Activated gamma-delta T cell treated with anti-CD3 and anti-CD28 coated beads, Interleukin-2, amount 50 U/mL, for 16 hours (primary cell): Measurements from ENCODE around the gene TBC1D24.
A peak's percentile ranks its signal among the peaks of the same experiment; 100 is the strongest.

Experiments
- DNase-seq: peaks from one replicate; pipeline ENCODE4 v3.0.0-alpha.2; 2020; ENCODE audit warnings: low read depth

TBC1D24 gene

DNA sequence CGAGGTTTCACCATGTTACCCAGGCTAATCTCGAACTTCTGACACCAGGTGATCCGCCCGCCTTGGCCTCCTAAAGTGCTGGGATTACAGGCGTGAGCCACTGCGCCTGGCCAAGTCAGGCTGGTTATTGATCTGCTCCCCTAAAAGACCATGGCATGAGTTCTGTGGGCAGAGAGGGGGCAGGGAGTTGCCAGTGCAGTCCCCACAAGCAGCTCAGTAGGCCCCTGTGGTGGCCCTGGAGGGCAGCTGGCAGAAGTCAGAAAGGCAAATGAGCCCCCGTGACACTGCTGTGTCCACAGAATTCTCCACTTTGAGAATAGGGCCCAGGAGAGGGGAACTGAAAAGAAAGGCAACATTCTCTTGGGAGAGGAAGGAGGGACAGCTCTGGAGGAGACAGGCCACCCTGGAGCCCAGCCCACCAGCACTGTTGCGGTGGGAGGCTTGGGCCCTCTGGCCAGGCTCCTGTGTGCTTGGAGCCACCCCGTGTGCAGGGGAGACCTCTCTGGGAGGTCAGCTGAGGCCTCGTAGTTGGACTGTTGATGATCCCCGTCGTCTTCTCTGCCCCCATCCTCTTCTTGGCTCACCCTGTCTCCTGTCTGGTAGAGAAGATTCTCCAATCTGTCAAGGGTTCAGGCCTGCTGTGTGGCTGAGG is 43.2 kb downstream of the TBC1D24 start:
- DNase-seq = no peak

DNA sequence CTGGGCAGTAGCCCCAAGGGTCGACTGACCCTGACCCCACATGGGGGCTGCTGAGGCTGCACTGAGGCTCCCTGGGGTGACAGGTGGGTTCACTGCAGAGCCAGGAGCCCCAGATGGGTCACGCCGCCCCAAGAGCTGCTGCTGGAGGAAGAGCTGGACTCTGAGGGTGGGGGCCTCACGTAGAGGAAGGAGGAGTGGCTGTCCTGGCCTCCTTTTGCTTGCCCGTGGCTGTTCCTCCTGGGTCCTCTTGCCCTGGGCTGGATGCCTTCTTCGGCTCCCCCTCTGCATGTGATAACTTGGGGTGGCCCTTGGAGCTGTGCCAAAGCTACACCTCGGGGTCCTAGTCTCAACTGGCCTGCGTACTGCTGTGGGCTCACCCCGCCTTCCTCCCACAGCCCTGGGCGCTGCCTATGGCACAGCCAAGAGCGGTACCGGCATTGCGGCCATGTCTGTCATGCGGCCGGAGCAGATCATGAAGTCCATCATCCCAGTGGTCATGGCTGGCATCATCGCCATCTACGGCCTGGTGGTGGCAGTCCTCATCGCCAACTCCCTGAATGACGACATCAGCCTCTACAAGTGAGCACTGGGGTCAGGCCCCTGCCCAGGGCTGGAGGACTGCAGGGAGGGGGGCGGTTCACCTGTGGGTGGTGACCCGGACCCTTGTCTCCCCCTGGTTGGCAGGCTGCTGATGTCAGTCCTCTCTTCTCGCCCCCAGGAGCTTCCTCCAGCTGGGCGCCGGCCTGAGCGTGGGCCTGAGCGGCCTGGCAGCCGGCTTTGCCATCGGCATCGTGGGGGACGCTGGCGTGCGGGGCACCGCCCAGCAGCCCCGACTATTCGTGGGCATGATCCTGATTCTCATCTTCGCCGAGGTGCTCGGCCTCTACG is 44.1 kb downstream of the TBC1D24 start:
- no peak for DNase-seq

DNA sequence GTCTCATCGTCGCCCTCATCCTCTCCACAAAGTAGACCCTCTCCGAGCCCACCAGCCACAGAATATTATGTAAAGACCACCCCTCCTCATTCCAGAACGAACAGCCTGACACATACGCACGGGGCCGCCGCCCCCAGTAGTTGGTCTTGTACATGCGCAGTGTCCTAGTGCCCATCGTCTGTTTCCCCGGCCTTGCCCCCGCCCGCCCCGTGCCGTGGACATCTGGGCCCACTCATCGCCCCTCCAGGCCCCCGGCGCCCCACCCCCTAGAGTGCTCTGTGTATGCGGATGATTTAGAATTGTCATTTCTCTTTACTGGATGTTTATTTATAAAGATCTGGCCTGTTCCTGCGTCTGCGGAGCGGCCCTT is 44.8 kb downstream of the TBC1D24 start:
- DNase-seq = no peak

DNA sequence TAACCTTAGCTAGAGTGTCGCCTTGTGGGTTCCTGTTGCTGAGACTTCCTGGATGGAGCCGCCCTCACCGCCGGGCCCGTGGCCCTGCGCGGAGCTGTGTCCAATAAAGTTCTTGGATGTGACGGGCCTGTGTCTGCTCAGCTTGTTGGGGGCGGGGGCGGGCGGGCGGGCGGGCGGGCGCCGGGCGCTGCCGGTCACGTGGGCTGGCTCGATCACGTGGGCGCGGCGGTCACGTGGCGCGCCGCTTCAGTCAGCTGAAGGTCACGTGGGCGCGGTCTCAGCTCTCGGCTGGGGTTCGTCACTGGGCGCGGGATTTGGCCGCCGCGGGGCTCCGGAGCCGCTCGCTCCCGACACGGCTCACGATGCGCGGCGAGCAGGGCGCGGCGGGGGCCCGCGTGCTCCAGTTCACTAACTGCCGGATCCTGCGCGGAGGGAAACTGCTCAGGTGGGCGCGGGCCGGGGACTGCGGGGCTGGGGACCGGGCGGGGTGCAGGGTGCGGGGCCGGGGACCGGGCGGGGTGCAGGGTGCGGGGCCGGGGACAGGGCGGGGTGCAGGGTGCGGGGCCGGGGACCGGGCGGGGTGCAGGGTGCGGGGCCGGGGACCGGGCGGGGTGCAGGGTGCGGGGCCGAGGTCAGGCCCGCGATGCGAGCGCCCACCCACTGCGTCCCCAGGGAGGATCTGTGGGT is 45.3 kb downstream of the TBC1D24 start, which contains the start of gene AMDHD2:
Gene AMDHD2, plus strand, starts transcription at position 275 of the 687 bp plus-strand sequence. Its CDS starts 88 bp downstream, at position 363.
- peak; percentile 80 for DNase-seq

DNA sequence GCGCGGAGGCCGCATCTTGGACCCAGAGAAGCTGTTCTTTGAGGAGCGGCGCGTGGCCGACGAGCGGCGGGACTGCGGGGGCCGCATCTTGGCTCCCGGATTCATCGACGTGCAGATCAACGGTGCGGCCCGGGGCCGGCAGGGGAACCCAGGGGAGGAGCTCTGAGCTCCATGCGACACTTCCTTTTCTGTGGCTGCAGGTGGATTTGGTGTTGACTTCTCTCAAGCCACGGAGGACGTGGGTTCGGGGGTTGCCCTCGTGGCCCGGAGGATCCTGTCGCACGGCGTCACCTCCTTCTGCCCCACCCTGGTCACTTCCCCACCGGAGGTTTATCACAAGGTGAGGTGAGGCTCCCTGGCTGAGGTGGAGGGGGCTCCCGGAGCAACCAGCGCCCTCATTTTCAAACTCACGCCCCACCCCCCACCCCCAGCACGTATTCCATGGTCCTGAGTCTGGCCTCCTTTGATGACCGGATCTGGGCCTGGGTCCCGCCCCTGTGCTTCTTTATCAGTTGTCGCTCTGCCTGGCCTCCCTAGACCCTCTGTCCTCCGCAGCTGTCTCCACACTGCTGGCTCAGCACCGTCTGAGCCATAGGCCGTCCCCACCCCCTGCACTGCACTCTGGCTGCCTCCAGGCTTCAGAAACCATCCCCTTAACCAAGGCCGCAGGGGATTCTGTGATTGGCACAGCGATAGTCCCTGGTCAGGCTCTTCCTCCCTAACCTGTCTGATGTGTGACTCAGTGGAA is 46.0 kb downstream of the TBC1D24 start:
- DNase-seq = peak; percentile 41

DNA sequence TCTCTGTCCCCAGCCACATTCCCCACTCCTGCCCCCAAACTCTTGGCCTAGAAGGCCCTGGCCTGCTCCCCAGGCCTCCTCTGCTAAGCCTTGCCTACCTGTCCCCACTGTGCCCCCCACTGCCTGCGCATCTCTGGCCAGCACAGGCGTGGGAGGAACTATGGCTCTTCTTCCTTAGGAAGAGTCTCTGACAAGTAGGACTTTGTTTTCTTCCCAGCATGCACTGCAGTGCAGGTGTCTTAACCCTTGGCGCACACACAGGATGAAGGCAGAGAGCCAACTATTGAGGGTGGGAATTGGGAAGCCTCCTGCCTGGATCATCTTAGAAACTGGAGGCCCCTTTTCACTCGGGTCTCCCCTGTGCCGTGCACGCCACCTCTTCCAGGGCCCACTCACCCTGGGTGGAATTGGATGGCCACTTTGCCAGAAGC is 48.9 kb downstream of the TBC1D24 start:
- no peak for DNase-seq

DNA sequence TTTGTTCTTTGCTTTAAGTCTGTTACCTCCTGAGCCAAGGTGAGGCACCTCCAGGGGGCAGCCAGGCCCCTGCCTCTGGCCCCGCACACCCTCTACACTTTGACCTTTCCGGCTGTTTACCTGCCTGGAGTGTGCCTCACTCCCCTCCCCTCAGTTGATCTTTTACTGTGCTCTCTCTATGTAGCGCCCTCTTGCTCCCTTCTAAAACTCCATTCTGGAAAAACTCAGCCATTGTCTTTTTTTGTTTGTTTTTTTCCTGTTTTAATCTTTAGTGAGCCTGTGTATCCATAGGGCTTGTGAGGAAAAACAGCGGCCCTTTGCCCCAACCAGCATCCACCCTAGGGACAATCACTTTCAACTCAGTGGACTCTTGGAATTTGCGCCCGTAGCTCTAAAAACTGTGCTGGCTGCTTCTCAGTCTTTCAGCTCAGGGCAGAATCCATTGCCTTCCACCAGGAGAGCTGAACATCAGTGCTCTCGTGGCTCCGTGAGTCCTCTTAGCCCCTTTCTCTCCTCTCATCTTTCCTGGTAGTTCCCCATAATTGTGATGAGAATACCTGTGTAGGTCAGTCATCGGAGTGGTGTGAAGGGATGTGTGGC is 49.5 kb downstream of the TBC1D24 start:
- no peak for DNase-seq

DNA sequence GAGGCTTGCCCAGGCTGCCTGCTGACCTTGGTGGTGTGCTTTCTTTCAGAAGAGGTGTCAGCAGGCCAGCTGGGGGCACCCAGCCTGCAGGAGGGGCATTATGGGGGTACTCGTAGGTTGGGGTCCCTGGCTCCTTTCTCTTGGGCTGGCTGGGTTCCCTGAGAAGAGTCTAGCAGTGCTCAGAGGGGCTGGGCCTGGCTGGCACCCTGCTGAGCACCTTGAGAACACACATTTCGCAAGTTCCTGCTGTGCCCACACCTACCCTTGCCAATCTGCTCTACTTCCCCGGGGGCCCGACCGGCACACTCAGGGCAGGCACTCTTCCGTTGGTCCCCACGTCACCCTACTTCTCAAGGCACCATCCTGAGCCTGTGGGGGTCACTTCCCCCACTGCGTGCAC is 51.2 kb downstream of the TBC1D24 start:
- DNase-seq = no peak

DNA sequence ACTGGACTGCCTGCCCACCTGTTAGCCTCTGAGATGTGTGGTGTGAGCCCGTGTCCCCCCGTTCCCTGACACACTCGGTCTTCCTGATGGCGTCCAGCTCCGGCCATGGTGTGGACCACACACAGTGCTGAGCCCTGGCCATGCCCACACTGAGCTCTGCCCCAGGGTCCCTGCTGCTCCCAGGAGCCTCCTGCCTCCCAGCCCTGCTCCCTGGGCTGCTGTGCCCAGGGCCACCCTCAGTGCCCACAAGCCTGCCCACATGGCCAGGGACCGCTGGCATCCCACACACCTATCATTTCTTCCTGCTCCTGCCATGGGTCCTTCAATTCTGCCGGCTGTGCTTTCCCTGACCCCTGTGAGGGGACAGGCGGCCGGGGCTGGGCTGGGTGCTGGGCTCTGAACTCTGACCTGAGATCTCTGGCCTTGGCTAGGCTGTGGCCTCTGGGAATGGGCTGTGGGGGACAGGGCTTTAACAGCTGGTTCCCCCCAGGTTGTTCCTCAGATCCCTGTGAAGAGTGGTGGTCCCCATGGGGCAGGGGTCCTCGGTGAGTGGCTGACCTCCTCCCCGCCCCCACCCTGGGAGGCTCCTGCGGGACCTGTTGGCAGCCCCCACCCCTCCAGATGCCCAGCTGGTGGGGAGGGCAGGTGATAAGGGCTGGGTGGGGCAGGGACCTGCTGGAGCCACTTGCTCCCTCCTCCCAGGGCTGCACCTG is 52.3 kb downstream of the TBC1D24 start:
- DNase-seq = no peak

DNA sequence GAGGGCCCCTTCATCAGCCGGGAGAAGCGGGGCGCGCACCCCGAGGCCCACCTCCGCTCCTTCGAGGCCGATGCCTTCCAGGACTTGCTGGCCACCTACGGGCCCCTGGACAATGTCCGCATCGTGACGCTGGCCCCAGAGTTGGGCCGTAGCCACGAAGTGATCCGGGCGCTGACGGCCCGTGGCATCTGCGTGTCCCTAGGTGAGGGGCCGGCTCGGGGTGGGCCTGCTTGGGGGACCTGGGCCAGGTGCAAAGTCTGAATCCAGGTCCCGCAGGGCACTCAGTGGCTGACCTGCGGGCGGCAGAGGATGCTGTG is 52.8 kb downstream of the TBC1D24 start:
- no peak for DNase-seq

DNA sequence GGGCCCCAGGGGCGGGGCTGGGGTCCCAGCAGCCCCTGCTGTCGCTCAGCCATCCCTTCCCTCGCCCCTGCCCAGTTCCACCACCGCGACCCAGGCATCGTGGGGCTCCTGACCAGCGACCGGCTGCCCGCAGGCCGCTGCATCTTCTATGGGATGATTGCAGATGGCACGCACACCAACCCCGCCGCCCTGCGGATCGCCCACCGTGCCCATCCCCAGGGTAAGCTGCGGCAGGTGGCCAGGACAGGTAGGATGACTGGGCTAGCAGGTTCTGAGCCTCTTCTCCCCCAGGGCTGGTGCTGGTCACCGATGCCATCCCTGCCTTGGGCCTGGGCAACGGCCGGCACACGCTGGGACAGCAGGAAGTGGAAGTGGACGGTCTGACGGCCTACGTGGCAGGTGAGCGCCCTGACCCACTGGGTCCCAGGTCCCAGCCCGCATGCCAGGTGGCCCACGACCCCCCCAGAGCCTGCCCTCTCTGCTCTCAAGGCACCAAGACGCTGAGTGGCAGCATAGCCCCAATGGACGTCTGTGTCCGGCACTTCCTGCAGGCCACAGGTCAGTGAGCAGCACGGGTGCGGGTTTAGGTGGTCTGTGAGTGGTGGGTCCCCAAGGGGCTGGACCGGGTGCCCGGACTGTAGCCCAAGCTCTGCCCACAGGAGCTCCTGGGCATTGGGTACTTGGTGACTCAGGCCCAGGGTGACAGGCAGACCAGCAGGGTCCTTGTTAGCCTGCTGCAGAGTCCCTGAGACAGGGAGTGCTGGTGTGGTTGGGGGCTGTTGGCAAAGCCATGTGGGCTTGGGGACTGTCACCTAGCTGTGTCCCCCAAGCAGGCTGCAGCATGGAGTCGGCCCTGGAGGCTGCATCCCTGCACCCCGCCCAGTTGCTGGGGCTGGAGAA is 53.5 kb downstream of the TBC1D24 start:
- no peak for DNase-seq

DNA sequence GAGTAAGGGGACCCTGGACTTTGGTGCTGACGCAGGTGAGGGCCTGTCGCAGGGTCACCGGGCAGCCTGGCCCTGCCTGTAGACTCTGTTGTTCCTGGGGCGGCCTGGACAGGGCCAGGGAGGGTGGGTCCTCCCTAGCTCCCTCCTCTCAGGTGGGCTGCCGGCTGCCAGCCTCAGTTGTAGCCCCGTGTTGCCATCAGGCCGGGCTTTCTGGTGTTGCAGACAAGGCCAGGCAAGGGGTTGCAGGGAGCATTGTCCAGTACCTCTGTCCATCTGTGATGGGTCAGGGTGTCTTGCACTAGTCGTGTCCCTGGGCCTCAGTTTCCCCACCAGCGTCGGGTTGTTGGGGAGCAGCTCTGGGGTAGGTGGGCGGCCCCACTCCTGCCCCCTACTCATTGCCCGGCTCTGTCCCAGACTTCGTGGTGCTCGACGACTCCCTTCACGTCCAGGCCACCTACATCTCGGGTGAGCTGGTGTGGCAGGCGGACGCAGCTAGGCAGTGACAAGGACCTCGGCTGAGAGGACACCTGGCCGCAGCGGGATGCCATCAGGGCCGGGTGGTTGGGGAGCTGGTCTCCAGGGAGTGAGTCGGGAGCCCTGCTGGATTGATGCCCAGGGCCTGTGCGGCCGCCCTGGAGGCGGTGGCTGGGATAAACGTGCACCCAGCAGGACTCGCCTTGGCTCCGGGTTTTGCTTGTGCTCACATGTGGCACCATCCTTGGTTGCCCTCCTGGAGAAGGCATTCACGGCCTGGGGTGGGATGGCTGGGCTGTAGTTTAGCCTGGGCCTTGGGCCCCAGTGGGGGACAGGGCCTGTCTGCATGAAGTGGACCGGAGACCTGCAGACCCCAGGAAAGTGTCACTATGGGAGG is 54.4 kb downstream of the TBC1D24 start:
- no peak for DNase-seq

DNA sequence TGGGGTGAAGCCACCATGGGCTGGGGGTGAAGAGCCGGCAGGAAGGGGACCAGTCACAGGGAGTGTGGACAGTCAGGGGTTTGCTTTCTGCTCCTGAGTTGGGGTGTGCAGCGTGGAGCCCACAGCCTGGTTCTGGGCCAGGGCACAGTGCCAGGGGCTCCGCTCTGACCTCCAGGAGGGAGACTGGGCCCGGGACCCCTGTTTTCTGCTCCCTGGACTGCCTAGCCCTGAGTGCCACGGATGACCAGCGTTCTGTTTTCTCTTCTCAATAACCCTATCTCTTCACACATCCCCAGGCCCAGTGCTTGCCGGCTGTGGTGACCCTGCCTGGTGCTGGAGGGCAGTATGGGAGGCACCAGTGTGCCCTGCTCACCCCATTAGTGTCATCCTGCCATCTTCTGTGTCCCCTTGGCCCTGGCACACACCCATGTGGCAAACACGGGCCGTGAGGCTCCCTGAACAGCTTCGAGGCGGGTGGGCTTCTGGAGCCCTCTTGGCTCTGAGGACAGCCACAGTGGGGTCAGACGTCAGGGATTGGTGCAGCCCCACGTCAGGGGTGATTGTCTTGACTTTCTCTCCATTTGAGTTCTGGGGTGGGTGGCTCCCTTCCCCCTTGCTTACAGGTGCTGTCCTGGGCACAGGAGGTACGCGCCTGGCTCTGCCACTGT is 55.2 kb downstream of the TBC1D24 start:
- no peak for DNase-seq

DNA sequence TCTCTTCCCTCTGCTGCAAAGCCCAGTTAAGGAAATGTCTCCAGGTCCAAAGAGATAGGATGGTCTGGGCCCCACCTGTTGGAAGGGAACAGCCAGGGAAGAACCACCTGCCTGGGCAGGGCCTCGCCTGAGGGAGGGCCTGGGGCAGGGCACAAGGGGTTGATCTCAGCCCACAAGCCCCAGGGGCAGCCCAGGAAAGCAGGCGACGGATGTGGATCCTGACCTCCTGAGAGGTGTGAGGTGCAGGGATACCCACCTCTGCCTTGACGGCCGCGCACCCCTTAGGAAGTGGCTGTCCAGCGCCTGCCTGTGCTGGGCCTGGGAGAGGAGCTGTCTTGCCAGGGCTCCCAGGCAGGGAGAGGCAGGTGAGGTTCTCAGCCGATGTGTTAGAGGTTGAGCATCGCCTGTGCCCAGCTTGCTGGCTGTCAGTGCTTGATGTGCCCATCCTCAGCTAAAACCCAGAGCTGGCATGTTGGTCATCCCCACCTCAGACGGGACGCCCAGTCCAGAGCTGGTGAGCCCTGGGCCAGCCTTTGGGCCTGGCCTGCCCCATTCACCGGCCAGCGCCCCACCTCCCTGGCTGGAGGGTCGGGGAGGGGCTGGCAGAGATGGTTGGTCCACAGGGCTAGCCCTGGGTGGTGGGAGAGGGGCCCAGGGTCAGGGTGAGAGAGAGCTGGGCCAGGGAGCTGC is 55.8 kb downstream of the TBC1D24 start:
- DNase-seq = no peak

DNA sequence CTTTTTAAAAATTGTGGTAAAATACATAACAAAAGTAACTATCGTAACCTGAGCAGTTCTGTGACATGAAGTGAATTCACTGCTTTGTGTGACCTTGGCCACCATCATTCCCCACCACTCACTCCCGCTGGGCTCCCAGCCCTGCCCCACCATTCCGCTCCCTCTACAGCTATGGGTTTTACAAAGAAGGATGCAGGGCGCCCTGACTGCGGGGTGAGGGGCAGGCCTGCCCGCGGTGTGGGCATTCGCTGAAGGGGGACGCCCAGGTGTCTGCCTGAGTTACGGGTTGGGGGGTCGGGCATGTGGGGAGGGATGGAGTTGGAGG is 56.4 kb downstream of the TBC1D24 start, which contains the start of gene CEMP1:
Gene CEMP1, minus strand, starts transcription at position 38 of the 325 bp plus-strand sequence. CDS start 335 bp downstream, outside the sequence.
- DNase-seq = no peak

DNA sequence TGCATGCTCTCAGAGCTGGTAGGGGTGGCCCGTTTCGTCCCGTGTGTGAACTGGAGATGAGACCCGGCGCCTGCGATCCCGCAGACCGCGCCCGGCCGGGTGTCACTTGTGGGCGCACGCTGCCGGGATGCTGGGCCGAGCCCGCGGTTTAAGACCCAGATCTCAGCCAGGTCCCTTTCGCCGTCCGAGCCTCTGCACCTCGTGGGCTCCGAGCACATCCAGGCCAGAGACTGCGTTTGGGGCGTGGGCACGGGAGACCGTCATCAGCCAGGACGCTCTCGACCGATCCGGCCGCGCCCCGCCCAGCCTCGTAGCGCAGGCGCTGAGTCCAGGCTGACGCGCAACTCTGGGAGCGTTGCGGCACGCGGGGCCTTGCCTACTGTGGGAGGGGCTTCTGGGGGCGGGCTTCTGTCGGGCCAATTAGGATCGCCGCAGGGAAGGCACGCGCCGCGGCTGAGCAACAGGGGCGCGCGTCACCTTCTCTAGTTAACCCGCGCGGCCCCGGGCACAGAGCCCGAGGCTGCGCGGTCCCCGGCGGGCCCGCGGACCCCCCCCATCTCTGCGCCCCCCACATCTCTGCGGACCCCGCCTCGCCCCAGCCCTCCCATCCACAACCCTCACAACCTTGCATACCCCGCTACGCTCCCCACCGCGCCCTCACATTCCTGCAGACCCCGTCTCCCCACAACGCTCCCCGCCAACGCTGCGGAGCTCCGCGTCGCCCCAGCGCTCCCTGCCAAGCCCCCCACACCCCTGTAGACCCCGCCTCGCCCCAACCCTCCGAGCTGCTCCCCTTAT is 57.0 kb downstream of the TBC1D24 start:
- peak; percentile 95 for DNase-seq

DNA sequence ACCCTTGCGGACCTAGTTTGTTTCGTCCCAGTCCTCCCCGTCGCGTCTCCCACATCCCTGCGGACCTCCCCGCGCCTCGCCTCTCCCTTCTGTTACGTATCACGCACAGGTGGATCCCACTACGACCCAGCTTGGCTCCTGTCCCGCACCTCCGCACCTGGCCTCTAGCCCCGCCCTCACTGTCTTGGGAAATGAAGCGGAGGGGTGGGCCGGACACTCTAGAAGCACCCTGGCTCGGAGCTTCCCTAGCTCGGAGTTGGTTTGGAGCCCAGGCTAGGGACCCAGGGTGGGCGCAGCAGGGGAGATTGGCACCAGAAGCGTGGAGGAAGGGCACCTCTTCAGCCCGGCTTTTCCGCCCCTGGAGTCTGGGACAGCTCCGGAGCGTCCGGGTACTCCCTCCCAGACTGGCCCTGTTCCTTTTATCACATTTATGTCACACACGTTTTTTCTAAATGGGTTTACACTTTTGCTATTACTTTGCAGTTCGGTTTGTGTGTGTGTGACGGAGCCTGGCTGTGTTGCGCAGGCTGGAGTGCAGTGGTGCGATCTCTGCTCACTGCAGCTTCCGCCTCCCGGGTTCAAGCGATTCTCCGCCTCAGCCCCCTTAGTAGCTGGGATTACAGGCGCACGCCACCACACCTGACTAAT is 57.7 kb downstream of the TBC1D24 start:
- DNase-seq = peak; percentile 28
